DND-41 (cell line): ENCODE measurements around the gene HAUS7.

Experiments used
- CTCF ChIP-seq: IDR thresholded peaks from 2 replicates; pipeline ENCODE4 v1.5.1; 2012; ENCODE audit warnings: borderline replicate concordance, low read length, moderate library complexity, mild to moderate bottlenecking; ENCODE audit not compliant: poor library complexity, severe bottlenecking; ENCODE audit errors: extremely low read depth
- EZH2 ChIP-seq: IDR thresholded peaks from 3 replicates; pipeline ENCODE4 v1.6.1; 2012; ENCODE audit warnings: borderline replicate concordance, low read depth, mild to moderate bottlenecking, moderate library complexity, low read length, inconsistent platforms; ENCODE audit not compliant: severe bottlenecking

DNA sequence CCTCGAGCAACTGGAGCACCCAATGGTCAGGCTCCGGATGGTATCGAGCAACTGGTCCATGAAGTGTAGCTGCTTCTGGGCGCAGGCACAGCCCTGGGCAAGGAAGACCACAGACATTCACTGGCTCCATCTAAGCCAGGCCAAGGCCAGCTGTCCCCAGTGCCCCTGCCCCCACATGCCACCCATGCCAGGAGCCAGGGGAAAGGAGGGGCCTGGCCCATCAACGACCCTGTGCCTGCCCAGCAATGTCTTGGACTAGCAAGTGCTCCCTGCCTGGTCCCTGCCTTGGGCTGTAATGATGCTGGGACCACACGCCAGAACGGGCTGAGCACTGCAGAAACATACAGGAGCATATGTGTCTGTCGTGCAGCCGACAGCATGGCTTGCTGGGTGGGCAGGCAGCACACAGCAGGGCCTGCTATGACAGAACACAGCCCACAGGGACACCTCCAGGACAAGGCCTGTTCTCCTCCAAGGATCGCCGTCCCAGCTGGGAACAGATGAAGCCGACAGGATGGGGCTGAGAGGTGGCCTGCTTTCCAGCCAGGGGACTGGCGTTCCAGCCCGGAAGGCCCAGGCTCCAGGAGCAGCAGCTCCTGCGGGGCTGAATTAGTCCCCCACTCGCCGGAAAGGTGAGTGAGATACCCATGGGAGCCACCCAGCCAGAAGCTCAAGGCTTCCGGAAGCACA lies 13.1 kb downstream of the HAUS7 start:
- no peak for TF ChIP-seq CTCF
- no peak for TF ChIP-seq EZH2
